Hematopoietic multipotent progenitor cell treated with erythropoietin and hydrocortisone succinate and interleukin-3 and kit ligand, for 15 days (in vitro differentiated cells): ENCODE data around the gene DDO.
A peak's percentile ranks its signal among the peaks of the same experiment; 100 is the strongest.

Experiments used
- DNase-seq: peaks from one replicate; pipeline ENCODE4 v3.0.0-alpha.2; 2015; ENCODE audit warnings: low spot score

Gene DDO

GRCh38 chr6:110415086-110415916 lies at the start of gene DDO:
Gene DDO (minus strand): TSS chr6:110415575. CDS start chr6:110413462, 2,113 bp downstream.
- peak; percentile 30 for DNase-seq

GRCh38 chr6:110462884-110463481 lies 47.6 kb upstream of the DDO start:
- no peak for DNase-seq

- peak; percentile 63 for DNase-seq
Measured at GRCh38 chr6:110461376-110461775, 46.0 kb upstream of the DDO start.

- no peak for DNase-seq
Measured at GRCh38 chr6:110459137-110459536, 43.8 kb upstream of the DDO start.

- peak; percentile 67 for DNase-seq
Measured at GRCh38 chr6:110458476-110458875, 43.1 kb upstream of the DDO start.

- DNase-seq, result peak; percentile 78
Measured at GRCh38 chr6:110457567-110458175, 42.3 kb upstream of the DDO start.

- no peak for DNase-seq
Measured at GRCh38 chr6:110456694-110457093, 41.3 kb upstream of the DDO start.

GRCh38 chr6:110449541-110449895 lies 34.1 kb upstream of the DDO start:
- no peak for DNase-seq

GRCh38 chr6:110448846-110449540 lies 33.6 kb upstream of the DDO start:
- DNase-seq, result no peak

- no peak for DNase-seq
Measured at GRCh38 chr6:110447761-110448160, 32.4 kb upstream of the DDO start.

GRCh38 chr6:110446405-110446804 lies 31.0 kb upstream of the DDO start:
- DNase-seq, result no peak

- DNase-seq, result no peak
Measured at GRCh38 chr6:110440026-110440425, 24.7 kb upstream of the DDO start.

GRCh38 chr6:110439356-110439755 lies 24.0 kb upstream of the DDO start:
- DNase-seq, result no peak

- no peak for DNase-seq
Measured at GRCh38 chr6:110434961-110435602, 19.7 kb upstream of the DDO start.

GRCh38 chr6:110432285-110432900 lies 17.0 kb upstream of the DDO start:
- DNase-seq, result no peak

GRCh38 chr6:110430741-110431140 lies 15.4 kb upstream of the DDO start:
- DNase-seq, result no peak

GRCh38 chr6:110430236-110430635 lies 14.9 kb upstream of the DDO start:
- no peak for DNase-seq

GRCh38 chr6:110428153-110428552 lies 12.8 kb upstream of the DDO start:
- DNase-seq, result no peak

GRCh38 chr6:110425816-110426215 lies 10.4 kb upstream of the DDO start:
- no peak for DNase-seq

GRCh38 chr6:110422444-110422822 lies 7.1 kb upstream of the DDO start:
- DNase-seq, result no peak

- DNase-seq, result no peak
Measured at GRCh38 chr6:110421749-110422443, 6.5 kb upstream of the DDO start.
